ENCODE measurements around the gene PITPNC1. TPM values are rescaled to one million over a fixed set of nuclear protein-coding genes. Genes with fewer than 3 reads are reported as not detected.
"Not testable (repeated sequence)": the region's sequence is repeated elsewhere in the genome, so short reads cannot be mapped to it uniquely, and the experiment has no call there.

PITPNC1 gene
- total RNA-seq, 1 experiment from 2014 or later, result 6.4 TPM

GRCh38 chr17:67644061-67644460 is 267.0 kb downstream of the PITPNC1 start:
- no peak for DNase-seq (ENCODE audit: low read depth)

GRCh38 chr17:67645195-67645594 is 268.1 kb downstream of the PITPNC1 start:
- not testable (repeated sequence) for DNase-seq (ENCODE audit: low read depth)

GRCh38 chr17:67646472-67646871 is 269.4 kb downstream of the PITPNC1 start:
- DNase-seq (ENCODE audit: low read depth), result no peak

GRCh38 chr17:67647482-67647881 is 270.4 kb downstream of the PITPNC1 start:
- DNase-seq (ENCODE audit: low read depth), result no peak

- no peak for DNase-seq (ENCODE audit: low read depth)
Observed at GRCh38 chr17:67648032-67648905, 271.2 kb downstream of the PITPNC1 start.

- DNase-seq (ENCODE audit: low read depth), result not testable (repeated sequence)
Observed at GRCh38 chr17:67648906-67649295, 271.8 kb downstream of the PITPNC1 start.

- DNase-seq (ENCODE audit: low read depth), result no peak
Observed at GRCh38 chr17:67649891-67650290, 272.8 kb downstream of the PITPNC1 start.

GRCh38 chr17:67651218-67651579 is 274.1 kb downstream of the PITPNC1 start:
- DNase-seq (ENCODE audit: low read depth), result not testable (repeated sequence)

- DNase-seq (ENCODE audit: low read depth), result no peak
Observed at GRCh38 chr17:67652433-67652832, 275.4 kb downstream of the PITPNC1 start.

- no peak for DNase-seq (ENCODE audit: low read depth)
Observed at GRCh38 chr17:67655478-67656148, 278.5 kb downstream of the PITPNC1 start.

- no peak for DNase-seq (ENCODE audit: low read depth)
Observed at GRCh38 chr17:67656494-67657203, 279.6 kb downstream of the PITPNC1 start.

GRCh38 chr17:67657596-67657995 is 280.5 kb downstream of the PITPNC1 start:
- no peak for DNase-seq (ENCODE audit: low read depth)

- no peak for DNase-seq (ENCODE audit: low read depth)
Observed at GRCh38 chr17:67658265-67658664, 281.2 kb downstream of the PITPNC1 start.

GRCh38 chr17:67659028-67659427 is 281.9 kb downstream of the PITPNC1 start:
- DNase-seq (ENCODE audit: low read depth), result no peak

GRCh38 chr17:67662712-67663111 is 285.6 kb downstream of the PITPNC1 start:
- DNase-seq (ENCODE audit: low read depth), result no peak

- no peak for DNase-seq (ENCODE audit: low read depth)
Observed at GRCh38 chr17:67663457-67663856, 286.4 kb downstream of the PITPNC1 start.

GRCh38 chr17:67666028-67666427 is 288.9 kb downstream of the PITPNC1 start:
- no peak for DNase-seq (ENCODE audit: low read depth)

GRCh38 chr17:67666710-67667109 is 289.6 kb downstream of the PITPNC1 start:
- DNase-seq (ENCODE audit: low read depth), result no peak

- DNase-seq (ENCODE audit: low read depth), result no peak
Observed at GRCh38 chr17:67671493-67671892, 294.4 kb downstream of the PITPNC1 start.

GRCh38 chr17:67672592-67673335 is 295.7 kb downstream of the PITPNC1 start:
- DNase-seq (ENCODE audit: low read depth), result no peak

GRCh38 chr17:67675481-67675880 is 298.4 kb downstream of the PITPNC1 start:
- no peak for DNase-seq (ENCODE audit: low read depth)

Measured in HT1080 (cell line).